GM18861 (cell line): ENCODE results near the gene CDK16.

Experiments
- ATAC-seq: cut with Tn5 transposase; IDR thresholded peaks from one replicate; pipeline ENCODE4 v1.9.1; 2021; ENCODE audit not compliant: unreplicated experiment

CDK16 gene

DNA sequence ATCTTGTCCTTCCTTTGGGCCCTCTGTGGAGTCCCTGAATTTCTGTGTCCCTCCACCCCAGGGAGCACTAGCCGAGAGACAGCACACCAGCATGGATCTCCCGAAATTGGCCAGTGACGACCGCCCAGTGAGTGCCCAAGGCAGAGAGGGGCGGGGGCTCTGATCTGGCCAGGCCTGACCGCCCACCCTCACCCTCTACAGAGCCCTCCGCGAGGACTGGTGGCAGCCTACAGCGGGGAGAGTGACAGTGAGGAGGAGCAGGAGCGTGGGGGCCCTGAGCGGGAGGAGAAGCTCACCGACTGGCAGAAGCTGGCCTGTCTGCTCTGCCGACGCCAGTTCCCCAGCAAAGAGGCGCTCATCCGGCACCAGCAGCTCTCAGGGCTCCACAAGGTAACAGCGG lies 33.2 kb upstream of the CDK16 start:
- no peak for ATAC-seq

GRCh38 chrX:47186096-47186740 lies 32.3 kb upstream of the CDK16 start:
- ATAC-seq: no peak

GRCh38 chrX:47187106-47187677 lies 31.3 kb upstream of the CDK16 start:
- ATAC-seq: no peak

DNA sequence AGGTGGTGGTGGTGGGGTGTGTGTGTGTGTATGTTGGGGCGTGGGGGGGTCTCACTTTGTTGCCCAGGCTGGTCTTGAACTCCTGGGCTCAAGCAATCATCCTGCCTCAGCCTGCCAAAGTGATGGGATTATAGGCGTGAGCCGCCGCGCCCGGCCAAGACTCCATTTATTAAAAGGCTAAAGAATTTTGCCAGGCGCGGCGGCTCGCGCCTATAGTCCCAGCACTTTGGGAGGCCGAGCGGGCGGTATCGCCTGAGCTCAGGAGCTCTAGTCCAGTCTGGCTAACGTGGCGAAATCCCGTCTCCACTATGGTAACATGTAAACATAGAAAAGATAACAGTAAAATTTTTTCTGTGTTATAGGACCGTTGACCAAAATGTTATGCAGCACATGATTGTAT lies 28.6 kb upstream of the CDK16 start:
- no peak for ATAC-seq

DNA sequence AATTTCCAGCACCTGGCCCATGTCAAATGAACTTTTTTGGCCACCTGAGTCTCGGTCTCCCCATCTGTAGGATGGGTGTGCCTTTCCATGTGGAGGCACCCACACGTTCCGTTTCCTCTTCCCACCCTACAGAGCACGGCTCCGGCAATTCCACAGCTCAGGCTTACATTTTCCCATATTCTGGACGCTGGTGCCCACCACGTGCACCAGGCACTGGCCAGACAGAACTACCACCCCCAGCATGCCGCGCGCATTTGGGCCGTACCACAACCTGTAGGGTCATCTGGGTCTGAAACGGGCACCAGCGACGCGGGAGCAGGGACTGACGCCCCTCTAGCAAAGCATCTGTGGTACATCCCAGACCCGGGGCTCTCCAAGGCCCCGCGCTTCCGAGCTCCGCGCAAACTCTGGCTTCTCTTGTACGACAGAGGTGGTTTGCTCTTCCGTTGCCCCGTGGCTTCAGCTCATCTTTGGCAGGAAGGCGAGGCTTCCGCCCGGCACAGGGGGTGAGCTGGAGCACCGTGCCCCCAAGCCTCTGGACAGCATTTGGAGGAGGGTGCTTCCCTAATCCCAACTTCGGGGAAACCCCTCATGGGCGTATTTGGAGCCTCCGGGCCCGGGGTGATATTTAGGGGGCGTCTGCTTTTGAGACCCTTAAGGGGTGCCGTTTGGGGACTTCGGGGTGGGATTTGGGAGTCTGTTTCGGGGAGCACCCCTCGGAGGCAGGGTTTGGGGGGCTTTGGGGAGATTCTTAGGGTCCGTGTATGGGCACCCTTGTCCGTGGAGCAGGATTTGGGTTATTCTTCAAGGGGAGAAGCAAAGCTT lies 27.8 kb upstream of the CDK16 start:
- ATAC-seq: peak; percentile 53

GRCh38 chrX:47191331-47191730 lies 27.1 kb upstream of the CDK16 start:
- ATAC-seq: no peak

DNA sequence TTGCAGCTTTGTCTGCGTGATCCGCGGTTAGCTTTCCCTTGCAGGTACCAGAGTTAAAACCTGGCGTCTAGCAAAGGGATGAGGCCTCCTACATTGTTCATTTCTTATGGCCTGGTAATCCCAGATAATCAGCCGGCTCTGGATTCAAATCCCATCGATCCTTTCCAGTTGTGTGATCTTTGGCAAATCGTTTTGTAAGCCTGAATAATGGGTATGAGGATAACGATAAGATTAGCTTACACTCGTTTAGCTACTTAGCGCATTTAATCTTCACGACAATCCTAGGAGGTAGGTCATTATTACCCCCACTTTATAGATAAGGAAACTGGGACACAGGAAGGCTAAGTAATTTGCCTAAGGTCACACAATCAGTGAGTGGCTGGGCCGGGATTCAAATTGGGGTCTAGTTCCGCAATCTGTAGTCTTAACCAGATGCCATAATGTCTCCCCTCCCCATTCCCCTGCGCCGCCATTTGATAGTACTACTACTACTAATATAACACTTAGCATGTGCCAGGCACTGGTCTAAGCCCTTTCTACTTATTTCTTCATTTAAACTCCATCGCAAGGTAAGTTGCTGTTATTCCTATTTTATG lies 26.6 kb upstream of the CDK16 start:
- no peak for ATAC-seq

GRCh38 chrX:47193475-47194193 lies 24.8 kb upstream of the CDK16 start, which contains the start of gene UBA1:
UBA1 (plus strand) TSS chrX:47193829; CDS start chrX:47198803, 4,974 bp downstream.
- peak; percentile 73 for ATAC-seq

DNA sequence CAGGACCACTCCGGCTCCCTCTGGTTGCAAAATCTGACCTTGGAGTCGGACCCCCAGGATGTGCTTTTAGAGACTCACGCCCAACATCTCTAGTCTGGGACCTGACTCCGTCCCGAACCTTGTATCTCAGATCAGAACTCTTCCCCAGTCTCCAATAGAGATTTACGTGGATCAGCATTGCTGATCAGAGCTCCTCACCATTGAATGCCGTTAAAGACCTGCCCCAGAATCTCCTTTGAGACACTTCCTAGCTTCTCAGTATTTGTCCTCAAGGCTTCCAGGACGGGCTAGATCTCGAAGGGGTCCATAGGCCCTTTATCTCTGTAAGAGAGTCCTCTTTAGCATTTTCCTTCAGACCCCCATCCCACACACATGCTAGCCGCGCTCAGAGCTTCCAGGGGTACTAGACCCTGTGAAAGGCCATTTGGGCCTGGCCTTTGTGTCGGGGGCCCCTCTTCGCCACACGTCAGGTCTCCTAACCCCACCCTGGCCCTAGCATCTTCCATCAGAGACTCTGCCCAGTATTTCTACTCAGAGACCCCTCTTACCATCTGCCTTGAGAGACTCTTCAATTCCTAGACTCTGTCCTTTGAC lies 24.2 kb upstream of the CDK16 start:
- ATAC-seq: no peak

DNA sequence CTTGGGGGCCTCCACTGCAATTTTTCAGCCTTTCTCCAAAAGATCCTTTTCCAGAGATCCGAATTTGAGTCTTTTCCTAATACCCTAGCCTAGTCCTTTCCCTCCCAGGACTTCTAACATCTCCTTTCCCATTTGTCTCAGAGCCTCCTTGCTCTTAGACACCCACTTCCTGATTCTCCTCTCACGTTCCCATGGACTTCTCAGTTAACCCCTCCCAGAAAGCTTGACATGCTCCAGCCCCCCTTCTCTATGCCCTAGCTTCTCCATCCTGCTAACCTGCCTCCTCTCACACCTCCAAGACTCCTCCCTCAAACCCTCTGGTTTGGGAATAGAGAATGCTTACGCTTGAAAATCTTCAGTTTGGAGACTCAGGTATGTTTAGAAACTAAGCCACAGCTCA lies 22.4 kb upstream of the CDK16 start:
- no peak for ATAC-seq

GRCh38 chrX:47197526-47197925 lies 21.0 kb upstream of the CDK16 start:
- ATAC-seq: no peak

DNA sequence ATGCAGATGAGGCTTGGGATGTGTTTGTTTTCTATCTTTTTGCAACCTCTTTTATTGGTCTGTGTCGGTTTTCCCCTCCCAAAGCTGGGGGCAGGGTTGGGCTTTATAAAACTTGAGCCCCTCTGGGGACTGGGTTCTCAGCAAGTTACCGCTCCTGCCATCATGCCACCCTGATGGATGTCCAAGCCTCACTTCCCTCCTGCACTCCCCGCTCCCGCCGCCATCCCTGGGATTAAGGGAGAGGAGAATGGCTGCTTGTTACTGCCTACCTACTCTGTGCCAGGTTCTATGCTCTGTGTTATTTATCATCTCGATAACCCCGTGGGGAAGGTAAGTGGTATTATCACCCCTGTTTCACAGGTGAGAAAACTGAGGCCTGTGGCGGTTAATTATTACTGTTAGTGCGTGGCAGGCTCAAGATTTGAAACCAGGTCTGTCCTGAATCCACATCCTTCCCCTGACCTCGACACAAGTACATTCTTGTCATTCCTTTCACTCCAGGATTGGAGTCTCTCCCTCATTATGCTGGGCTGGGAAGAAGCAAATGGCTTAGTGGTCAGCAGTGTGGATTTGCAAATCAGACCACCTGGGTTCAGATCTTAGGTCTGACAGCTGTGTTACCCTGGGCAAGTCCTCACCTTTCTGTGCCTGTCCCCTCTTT lies 20.3 kb upstream of the CDK16 start:
- no peak for ATAC-seq

- ATAC-seq: no peak
Measured at GRCh38 chrX:47198687-47199080, 19.8 kb upstream of the CDK16 start.

DNA sequence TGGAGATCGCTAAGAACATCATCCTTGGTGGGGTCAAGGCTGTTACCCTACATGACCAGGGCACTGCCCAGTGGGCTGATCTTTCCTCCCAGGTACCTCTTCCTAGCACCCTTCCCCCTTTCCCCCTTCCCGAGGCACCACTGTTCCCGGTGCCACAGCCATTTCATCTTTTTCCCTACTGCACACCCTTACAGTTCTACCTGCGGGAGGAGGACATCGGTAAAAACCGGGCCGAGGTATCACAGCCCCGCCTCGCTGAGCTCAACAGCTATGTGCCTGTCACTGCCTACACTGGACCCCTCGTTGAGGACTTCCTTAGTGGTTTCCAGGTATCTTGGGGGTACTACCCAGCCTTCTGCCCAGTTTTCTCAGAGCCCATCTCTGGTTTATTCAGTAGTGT lies 19.2 kb upstream of the CDK16 start:
- no peak for ATAC-seq

DNA sequence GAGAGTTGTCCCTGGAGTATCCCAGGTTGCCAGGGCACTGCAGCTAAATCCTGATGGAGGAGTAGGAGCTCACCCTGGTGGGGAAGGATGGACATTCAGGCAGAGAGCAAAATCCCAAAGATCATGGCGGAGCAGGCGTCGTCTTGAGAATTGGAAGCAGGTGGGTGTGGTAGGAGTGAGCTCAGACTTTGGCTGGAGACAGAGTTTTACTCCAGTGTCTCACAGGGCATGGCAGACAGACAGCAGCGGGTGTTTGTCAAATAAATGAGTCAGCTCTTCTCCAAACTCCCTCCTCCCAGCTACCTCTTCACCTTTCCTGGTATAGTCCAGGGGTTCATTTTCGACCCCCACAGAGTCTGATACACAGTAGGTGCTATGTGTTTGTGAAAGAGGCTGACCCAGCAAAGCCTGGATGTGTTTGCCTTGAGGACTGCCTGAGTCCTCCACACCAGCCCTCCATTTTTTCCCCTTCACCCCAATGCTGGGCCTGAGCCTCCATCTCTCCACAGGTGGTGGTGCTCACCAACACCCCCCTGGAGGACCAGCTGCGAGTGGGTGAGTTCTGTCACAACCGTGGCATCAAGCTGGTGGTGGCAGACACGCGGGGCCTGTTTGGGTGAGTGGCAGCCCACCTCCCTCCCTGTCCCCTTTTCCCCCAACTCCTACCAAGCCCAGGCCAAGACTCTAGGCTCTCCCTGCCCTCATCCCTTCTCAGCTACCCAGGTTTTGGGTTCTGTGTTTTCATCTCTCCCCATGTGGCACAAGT lies 17.9 kb upstream of the CDK16 start:
- ATAC-seq: no peak

DNA sequence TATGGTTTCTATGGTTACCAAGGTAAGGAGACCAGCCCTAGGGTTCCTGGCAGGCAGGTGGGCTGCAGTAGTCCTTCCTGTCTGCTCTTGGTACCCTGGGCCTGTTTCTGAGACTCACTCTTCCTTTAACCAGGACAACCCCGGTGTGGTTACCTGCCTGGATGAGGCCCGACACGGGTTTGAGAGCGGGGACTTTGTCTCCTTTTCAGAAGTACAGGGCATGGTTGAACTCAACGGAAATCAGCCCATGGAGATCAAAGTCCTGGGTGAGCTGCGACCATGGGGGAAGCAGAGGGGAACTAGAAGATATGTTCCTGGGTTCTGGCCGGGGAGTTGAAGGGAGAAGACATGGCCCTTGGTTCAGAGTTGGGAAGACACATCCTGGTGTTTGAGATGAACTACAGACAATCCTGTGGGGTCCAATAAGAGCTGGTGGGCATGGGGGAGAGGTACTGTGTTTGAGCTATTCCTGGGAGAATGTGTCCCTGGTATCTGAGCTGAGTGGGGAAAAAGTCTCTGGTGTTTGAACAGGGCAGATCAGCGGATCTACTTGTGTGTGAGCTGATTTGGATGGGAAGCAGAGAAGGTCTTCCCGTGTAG lies 17.0 kb upstream of the CDK16 start:
- no peak for ATAC-seq

DNA sequence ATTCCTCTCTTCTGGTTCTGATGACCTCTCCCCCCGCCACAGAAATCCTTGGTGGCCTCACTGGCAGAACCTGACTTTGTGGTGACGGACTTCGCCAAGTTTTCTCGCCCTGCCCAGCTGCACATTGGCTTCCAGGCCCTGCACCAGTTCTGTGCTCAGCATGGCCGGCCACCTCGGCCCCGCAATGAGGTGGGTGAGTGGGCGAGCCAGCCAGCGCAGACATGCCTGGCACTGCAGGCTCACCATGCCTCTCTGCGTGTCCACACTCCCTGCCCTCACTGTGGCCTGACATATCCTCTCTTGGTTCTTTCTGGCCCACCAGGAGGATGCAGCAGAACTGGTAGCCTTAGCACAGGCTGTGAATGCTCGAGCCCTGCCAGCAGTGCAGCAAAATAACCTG lies 16.2 kb upstream of the CDK16 start:
- ATAC-seq: no peak

DNA sequence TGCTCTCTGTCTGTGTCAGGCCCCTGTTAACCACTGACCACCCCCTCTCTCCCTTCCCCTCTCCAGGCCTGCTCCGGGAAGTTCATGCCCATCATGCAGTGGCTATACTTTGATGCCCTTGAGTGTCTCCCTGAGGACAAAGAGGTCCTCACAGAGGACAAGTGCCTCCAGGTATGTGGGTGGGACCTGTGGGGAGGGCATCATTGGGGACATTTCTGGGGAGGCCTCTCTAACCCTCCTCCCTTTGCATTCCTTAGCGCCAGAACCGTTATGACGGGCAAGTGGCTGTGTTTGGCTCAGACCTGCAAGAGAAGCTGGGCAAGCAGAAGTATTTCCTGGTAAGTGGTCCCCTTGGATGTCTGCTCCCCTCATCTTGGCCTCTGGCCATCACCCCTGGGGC lies 15.6 kb upstream of the CDK16 start:
- ATAC-seq: no peak

DNA sequence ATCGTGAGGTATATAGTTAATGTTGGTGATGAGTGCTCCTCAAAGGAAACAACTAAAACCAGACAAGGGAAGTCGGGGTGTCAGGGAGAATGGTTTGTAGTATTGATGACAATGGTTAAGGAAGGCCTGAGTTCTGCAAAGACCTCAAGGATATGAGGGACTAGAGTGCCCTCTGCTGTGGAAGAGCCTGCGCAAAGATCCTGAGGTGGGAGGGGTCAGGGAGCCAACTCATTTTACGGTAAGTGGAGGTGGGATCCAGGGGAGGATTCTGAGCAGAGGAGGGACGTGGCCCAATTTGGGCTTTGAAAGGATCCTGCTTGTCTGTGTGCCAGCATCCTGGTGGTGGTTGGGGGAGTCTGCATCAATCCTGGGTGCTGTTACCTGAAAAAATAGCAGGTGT lies 13.5 kb upstream of the CDK16 start:
- ATAC-seq: no peak
